A204.1 (cell line): ENCODE results near the gene DHRS13.
"Not testable (repeated sequence)": the region's sequence is repeated elsewhere in the genome, so short reads cannot be mapped to it uniquely, and the experiment has no call there.

Source experiments
- FAIRE-seq: peaks from 2 replicates; lab custom pipeline; 2012; peaks lifted over from hg19 to GRCh38; lab: Jason Lieb, UNC

The DHRS13 gene

GRCh38 chr17:28935744-28936460 lies 33.0 kb upstream of the DHRS13 start:
- no peak for FAIRE-seq

- FAIRE-seq: not testable (repeated sequence)
Measured at GRCh38 chr17:28934508-28934907, 31.6 kb upstream of the DHRS13 start.

- no peak for FAIRE-seq
Measured at GRCh38 chr17:28929787-28930186, 26.9 kb upstream of the DHRS13 start.

DNA sequence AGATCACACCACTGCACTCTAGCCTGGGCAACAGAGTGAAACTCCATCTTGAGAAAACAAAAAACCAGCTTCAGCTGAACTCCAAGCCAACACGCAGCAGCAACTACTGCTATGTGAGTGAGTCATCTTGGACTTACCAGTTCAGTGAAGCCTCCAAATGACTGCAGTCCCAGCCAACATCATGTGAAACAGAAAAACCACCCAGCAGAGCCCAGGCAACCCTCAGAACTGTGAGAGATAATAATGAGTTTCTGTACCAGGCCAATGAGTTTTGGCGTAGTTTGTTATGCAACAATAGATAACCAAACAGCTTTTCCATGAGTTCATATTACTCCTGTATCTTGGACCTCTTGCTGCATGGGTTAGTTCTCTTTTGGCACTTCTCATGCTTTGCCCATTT lies 25.2 kb upstream of the DHRS13 start:
- no peak for FAIRE-seq

- FAIRE-seq: no peak
Measured at GRCh38 chr17:28926786-28927185, 23.9 kb upstream of the DHRS13 start.

GRCh38 chr17:28926366-28926765 lies 23.5 kb upstream of the DHRS13 start:
- no peak for FAIRE-seq

- no peak for FAIRE-seq
Measured at GRCh38 chr17:28925912-28926365, 23.1 kb upstream of the DHRS13 start.

DNA sequence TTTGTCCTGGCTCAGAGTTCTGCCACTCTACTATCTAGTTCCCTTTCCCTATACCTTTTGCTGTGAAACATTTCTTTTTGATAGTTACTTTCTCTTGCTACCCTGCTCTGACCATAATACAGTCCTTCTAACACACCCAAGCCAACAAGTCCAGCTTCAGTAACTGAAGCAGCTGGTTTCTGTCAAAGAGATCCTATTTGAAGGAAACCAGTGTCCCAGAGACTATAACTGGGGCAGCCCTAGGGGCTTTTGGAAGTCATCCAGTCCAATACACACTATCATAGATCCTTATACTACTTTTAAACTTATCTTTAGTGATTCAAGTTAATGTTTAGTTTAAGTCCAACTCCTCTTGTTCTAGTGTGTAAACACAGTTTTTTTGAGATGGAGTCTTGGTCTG lies 17.3 kb upstream of the DHRS13 start:
- FAIRE-seq: no peak

GRCh38 chr17:28918295-28918694 lies 15.4 kb upstream of the DHRS13 start:
- FAIRE-seq: no peak

- FAIRE-seq: no peak
Measured at GRCh38 chr17:28917465-28917864, 14.6 kb upstream of the DHRS13 start.

- FAIRE-seq: no peak
Measured at GRCh38 chr17:28917029-28917428, 14.2 kb upstream of the DHRS13 start.

- FAIRE-seq: no peak
Measured at GRCh38 chr17:28916302-28916934, 13.5 kb upstream of the DHRS13 start.

- FAIRE-seq: no peak
Measured at GRCh38 chr17:28912938-28913333, 10.1 kb upstream of the DHRS13 start.

- no peak for FAIRE-seq
Measured at GRCh38 chr17:28912281-28912937, 9.5 kb upstream of the DHRS13 start.

DNA sequence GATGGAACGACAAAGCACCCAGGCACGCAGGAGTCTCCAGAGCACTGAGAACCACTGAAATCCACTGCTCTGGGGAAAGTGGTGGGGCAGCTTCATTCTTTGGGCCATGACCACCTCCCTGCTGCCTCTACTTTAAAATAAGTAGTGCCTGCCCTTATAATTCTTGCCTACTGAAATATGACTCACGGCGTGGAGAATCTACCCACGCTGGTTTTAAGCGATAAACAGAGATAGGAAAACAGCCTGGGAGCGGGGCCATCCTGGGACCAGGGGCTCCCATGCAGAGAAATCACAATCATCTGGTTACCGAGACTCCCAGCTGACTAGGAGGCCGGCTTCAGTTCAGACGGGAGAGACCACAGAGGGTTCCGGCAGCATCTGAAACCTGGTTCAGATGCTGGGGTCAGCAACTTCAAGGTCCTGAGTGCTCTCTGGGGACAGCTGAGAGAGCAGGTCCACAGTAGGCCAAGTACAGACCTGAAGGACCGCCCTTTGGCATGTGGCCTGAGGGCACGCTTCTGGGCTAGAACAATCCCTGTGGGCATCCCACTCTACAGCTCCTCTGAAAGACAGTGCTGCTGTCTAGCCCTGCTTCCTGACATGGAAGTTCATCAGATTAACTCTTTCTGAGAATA lies 8.6 kb upstream of the DHRS13 start:
- FAIRE-seq: no peak

- FAIRE-seq: no peak
Measured at GRCh38 chr17:28910534-28910933, 7.7 kb upstream of the DHRS13 start.

DNA sequence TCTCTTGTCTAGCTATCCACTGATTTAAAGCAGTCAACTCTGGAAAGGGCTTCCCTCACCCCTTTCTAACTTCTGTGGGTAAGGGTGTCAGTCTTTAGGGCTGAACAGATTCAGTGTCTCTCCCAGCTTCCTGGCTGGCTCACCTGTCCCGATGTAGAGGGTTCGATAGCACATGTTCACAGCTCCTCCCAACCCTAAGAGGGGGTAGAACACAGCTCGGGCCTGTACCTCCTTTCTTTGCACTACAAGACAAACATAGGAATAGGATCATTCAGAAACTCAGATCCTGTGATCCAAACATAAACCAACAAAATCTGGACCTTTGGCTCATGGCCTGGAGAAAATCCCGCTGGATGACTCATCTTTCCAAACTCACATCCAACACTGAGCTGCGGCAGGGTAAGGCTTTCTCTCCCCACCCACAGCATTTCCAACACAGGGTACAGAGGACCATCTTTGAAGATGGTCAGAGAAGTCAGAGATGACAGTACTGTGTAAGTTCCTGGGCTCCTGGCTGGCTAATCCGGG lies 5.8 kb upstream of the DHRS13 start:
- FAIRE-seq: no peak

DNA sequence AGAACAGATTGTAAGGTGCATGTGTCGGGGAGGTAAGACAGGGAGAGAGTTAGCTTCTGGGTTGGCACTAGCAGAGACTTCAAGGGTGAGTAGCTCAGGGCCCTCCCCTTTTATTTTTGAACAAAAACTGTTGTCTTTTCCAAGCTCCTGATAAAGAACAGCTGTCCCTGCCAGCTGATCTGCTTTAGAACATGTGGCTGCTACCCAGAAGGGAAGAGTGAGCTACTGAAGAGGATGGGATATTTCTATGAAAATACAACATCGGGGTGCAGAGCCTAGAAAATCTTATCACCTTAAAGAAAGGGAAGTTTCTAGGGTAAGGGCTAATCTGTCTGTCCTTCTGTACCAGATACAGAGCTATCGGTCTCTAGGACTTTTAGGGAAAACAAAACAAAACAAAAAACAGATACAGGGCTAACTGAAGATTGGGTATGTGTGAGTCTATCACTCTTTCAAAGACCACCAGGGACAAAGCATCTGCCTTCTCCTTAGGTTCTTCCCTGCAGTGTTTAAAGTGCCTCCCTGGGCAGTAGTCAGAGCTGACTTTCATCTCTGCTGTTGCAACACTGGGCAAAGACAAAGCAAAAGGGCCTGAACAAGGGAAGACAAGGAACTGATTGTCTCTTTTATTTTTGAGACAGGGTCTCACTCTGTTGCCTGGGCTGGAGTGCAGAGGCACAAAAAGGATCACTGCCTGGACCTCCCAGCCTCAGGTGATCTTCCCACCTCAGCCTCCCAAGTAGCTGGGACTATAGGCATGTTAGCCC lies 5.0 kb upstream of the DHRS13 start:
- no peak for FAIRE-seq

GRCh38 chr17:28906706-28907438 lies 4.0 kb upstream of the DHRS13 start:
- FAIRE-seq: no peak

DNA sequence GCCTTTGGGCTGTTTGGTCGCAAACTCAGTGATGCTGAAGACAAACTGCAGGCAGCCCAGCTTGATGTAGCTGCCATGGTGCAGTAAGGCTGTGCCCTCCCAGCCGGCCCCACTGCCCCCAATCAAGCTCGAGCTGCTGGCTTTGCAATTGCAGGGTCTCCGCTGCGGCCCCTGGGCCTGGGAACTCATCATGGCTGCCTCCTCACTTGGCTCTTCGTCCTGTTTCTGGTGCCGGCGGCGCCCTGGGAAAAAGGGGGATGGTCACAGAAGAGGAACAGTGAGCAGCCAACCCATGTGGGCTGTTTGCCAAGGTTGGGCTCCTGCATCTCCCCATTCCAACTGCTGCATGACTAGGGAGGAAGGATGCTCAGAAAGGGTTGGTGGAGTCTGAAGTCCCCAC lies 3.4 kb upstream of the DHRS13 start:
- no peak for FAIRE-seq

DNA sequence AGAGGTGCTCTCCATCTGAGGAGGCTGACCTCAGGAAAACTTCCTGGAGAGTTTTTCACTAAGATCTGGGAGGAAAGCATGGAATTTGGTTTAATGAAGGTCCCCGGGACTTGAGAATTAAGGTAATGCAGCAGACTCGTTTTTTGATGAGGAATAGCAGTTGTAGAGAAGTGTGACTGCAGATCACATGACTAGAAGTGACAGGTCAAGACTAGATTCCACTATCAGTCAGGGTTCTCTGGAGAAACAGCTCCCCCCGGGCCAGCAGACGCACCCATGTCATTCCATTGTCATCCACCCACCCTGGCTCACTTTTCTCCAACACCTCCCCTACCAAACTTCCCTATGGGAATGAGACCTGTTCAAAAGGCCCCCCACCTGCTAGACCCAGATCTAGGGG lies 1.9 kb upstream of the DHRS13 start:
- FAIRE-seq: no peak

GRCh38 chr17:28903546-28903841 lies 615 bp upstream of the DHRS13 start:
- FAIRE-seq: not testable (repeated sequence)
